ENCODE measurements around the gene CEBPE.

DNA sequence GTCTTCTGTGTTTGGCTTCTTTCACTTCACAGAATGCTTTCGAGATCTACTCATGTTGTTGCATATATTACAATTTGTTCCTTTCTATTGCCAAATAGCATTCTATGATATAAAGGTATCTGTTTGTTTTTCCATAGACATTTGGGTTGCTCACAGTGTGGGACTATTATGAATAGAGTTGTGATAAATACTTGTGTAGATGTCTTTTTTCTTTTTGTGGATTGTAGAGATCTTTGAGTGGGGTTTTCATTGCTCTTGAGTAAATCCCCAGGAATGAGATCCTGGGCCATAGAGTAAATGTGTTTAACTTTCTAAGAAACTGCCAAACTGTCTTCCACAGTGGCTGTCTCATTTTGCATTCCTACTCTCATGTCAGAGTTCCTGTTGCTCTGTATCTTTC is 24.9 kb upstream of the CEBPE start:
- TF ChIP-seq, protein P1, sequence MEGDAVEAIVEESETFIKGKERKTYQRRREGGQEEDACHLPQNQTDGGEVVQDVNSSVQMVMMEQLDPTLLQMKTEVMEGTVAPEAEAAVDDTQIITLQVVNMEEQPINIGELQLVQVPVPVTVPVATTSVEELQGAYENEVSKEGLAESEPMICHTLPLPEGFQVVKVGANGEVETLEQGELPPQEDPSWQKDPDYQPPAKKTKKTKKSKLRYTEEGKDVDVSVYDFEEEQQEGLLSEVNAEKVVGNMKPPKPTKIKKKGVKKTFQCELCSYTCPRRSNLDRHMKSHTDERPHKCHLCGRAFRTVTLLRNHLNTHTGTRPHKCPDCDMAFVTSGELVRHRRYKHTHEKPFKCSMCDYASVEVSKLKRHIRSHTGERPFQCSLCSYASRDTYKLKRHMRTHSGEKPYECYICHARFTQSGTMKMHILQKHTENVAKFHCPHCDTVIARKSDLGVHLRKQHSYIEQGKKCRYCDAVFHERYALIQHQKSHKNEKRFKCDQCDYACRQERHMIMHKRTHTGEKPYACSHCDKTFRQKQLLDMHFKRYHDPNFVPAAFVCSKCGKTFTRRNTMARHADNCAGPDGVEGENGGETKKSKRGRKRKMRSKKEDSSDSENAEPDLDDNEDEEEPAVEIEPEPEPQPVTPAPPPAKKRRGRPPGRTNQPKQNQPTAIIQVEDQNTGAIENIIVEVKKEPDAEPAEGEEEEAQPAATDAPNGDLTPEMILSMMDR (IDR thresholded peaks at IDR 0.05): no peak
- no peak for TF ChIP-seq POLR2A (IDR thresholded peaks at IDR 0.05)
